AG08395 (cell line): ENCODE results near the gene TMEM134.
"Not testable (repeated sequence)": the region's sequence is repeated elsewhere in the genome, so short reads cannot be mapped to it uniquely, and the experiment has no call there.

Source experiments
- DNase-seq: peaks from one replicate; pipeline ENCODE4 v3.0.0; 2012; ENCODE audit warnings: mixed read lengths, low spot score

Gene TMEM134

GRCh38 chr11:67438158-67438902, 30.7 kb downstream of the TMEM134 start:
- no peak for DNase-seq

GRCh38 chr11:67437809-67438157, 31.3 kb downstream of the TMEM134 start:
- DNase-seq = no peak

GRCh38 chr11:67437082-67437808, 31.8 kb downstream of the TMEM134 start, which contains the start of gene PTPRCAP:
PTPRCAP (minus strand) TSS chr11:67437682; CDS start chr11:67437619, 63 bp downstream.
- DNase-seq = no peak

GRCh38 chr11:67436459-67437081, 32.5 kb downstream of the TMEM134 start:
- DNase-seq = no peak

GRCh38 chr11:67435727-67436458, 33.2 kb downstream of the TMEM134 start:
- no peak for DNase-seq

- no peak for DNase-seq
These were observed 33.9 kb downstream of the TMEM134 start for GRCh38 chr11:67435031-67435726.

- DNase-seq = no peak
These were observed 34.6 kb downstream of the TMEM134 start for GRCh38 chr11:67434395-67434881.

GRCh38 chr11:67433536-67434394, 35.3 kb downstream of the TMEM134 start:
- DNase-seq = no peak

GRCh38 chr11:67432655-67433349, 36.2 kb downstream of the TMEM134 start:
- no peak for DNase-seq

GRCh38 chr11:67431346-67432249, 37.5 kb downstream of the TMEM134 start:
- DNase-seq = no peak

GRCh38 chr11:67429722-67430121, 39.3 kb downstream of the TMEM134 start:
- DNase-seq = no peak

- DNase-seq = no peak
These were observed 39.9 kb downstream of the TMEM134 start for GRCh38 chr11:67429038-67429668.

GRCh38 chr11:67428052-67429001, 40.7 kb downstream of the TMEM134 start, which contains the start of gene RPS6KB2:
RPS6KB2 (plus strand) TSS chr11:67428494; CDS start chr11:67428546, 52 bp downstream.
- peak; percentile 100 for DNase-seq

- DNase-seq = not testable (repeated sequence)
These were observed 41.6 kb downstream of the TMEM134 start for GRCh38 chr11:67427364-67427859.

GRCh38 chr11:67423891-67424613, 45.0 kb downstream of the TMEM134 start:
- DNase-seq = no peak

- no peak for DNase-seq
These were observed 45.6 kb downstream of the TMEM134 start for GRCh38 chr11:67423466-67423865.
